OCI-M2 (cell line): ENCODE results near the gene FUBP3.
"Not testable (repeated sequence)": the region's sequence is repeated elsewhere in the genome, so short reads cannot be mapped to it uniquely, and the experiment has no call there.

ENCODE experiments used
- DNase-seq: peaks from one replicate; lab custom pipeline; 2025; ENCODE audit not compliant: unreplicated experiment; lab: John Stamatoyannopoulos, UW

Gene FUBP3

GRCh38 chr9:130680836-130681768 is 101.7 kb downstream of the FUBP3 start:
- DNase-seq, result no peak

- no peak for DNase-seq
Measured at GRCh38 chr9:130681769-130682420, 102.5 kb downstream of the FUBP3 start.

- DNase-seq, result no peak
Measured at GRCh38 chr9:130682421-130683121, 103.2 kb downstream of the FUBP3 start.

- DNase-seq, result no peak
Measured at GRCh38 chr9:130685104-130685503, 105.7 kb downstream of the FUBP3 start.

- DNase-seq, result not testable (repeated sequence)
Measured at GRCh38 chr9:130685945-130686344, 106.6 kb downstream of the FUBP3 start.

- DNase-seq, result no peak
Measured at GRCh38 chr9:130687615-130688014, 108.2 kb downstream of the FUBP3 start.
